HG03558 (cell line): Measurements from ENCODE around the gene VPS26C.

Experiments used
- ATAC-seq: cut with Tn5 transposase; IDR thresholded peaks from one replicate; pipeline ENCODE4 v1.9.1; 2021; ENCODE audit warnings: moderate number of reproducible peaks; ENCODE audit not compliant: unreplicated experiment; ENCODE audit errors: extremely low read depth

VPS26C gene

DNA sequence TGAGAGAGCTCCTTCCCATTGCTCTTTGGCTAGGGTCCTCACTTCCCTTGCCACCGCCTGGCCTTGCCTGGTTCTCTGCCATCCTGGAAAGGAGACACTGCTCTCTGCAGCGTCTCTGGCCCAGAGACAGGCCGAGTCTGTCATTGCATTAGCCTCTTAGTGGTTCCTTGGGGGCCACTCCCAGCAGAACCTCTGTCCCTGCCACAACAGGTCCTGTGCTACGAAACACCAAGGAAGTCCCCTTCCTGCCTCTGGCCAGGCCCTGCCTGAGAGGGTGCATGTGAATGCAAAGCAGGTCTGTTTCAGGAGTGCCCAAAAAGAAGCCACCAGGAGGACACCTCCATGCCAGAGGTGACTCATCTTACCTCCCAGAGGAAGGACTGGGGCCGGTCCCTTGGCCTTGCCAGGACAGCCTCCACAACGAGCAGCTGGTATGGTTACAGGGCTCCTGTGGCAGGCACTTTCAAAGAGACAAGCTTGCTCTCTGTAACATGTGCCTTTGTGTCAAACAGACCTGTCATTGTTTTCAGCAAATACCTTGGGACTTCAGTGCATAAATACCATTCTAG, 59.6 kb downstream of the VPS26C start:
- ATAC-seq = peak; percentile 57

DNA sequence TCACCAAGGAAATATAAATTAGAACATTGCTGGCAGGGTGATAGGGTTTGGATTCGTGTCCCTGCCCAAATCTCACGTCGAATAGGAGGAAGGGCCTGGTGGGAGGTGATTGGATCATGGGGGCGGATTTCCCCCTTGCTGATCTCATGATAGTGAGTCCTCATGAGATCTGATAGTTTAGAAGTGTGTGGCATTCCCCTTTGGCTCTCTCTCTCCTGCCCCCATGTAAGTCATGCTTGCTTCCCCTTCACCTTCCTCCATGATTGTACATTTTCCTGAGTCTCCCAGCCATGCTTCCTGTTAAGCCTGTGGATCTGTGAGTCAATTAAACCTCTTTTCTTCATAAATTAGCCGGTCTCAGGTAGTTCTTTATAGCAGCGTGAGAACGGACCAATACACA, 60.6 kb downstream of the VPS26C start:
- ATAC-seq = no peak

DNA sequence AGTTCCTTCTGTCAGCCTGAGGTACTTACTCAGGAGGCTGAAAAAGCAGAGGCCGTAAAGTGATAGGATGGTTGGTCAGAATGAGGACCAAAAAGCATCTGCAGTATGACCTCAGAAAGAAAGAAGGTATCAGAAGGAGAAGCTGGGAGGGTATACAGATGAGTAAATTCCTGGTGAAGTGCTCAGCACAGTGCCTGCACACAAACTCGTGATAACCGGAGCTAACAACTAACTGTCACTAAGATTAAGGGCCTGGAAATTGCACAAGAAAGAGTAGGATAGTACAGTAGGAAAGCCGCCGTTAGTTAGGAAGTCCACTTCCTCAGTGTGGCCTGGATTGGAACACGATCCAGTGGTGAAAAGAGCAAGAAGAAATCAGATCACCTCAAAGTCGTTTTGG, 62.6 kb downstream of the VPS26C start:
- ATAC-seq = no peak

DNA sequence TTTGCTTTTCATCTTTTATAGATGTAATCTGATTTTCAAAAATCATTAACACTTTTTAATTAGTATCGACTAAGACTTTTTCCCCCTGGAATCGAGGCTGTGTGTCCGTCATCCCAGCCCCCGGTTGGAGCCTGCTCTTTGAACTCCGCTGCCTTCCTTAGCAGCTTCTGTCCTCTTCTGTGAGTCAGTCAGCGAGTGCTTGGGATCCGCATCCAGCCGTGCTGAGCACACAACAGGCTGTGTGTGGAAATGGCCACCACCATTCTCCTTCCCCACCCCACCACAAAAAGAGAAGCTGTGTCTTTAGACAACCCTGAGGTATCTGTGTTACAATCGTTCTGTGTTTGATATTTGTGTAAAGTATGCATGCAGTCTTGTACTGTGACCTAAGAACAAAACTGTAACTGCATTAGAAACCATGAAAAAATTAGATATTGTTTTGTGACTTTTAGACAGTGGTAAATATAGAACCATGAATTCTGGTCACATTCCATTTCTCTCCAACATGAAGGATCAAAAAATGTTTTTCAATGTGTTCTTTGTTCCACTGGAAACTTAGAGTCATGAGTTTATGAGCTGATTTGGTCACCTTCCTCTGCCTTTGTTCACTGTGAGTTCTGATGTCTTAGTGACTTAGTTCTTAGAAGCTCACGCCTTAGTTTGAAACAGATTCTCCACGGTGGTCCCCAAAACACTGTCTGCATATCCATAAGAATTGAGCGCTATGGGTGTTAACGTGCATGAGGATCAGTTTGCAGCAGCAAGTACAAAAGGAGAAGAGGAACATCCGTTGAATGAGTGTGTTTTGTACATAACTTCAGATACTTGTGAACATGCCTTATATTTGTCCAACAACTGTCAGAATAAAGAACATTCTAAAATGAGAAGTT, 64.7 kb downstream of the VPS26C start:
- no peak for ATAC-seq

DNA sequence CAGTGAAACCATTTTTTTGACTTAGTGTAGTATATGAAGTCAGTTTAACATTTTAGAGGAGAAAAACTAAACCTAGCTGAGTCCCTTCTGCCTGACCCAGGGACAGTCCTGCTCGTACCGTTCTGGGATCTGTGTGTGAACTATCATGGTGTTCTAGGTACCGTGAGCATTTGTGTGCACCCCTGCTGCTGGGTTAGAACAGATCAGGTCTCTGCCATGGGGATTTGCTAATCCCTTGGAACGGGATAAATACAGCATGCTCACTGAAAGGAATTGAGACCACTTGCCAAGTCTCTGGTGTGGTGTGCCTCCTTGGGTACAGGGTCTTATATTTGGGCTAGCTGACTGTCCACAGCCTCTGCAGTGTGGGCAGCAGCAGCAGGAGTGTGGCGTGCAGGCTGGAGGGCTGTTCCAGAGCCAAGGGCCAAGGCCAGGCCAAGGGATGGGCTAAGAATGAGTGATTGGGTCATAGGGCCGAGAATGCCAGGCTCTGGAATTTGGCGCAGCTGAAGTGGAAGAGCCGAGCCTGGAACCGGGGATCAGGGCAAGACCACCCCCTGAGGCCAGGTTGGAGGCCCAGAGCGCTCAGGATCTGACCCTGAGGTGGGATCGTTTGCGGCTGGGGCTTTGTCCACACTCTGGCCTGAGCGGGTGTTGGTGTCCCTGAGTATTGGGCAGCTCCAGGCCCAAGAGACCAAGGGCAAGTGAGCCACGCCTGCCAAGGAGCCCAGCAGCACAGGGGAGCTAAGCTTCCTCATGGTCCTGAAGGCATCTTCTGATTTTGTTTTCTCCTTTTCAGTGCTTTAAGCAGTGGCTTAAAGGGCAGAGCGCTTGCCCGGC, 66.3 kb downstream of the VPS26C start:
- ATAC-seq = no peak

DNA sequence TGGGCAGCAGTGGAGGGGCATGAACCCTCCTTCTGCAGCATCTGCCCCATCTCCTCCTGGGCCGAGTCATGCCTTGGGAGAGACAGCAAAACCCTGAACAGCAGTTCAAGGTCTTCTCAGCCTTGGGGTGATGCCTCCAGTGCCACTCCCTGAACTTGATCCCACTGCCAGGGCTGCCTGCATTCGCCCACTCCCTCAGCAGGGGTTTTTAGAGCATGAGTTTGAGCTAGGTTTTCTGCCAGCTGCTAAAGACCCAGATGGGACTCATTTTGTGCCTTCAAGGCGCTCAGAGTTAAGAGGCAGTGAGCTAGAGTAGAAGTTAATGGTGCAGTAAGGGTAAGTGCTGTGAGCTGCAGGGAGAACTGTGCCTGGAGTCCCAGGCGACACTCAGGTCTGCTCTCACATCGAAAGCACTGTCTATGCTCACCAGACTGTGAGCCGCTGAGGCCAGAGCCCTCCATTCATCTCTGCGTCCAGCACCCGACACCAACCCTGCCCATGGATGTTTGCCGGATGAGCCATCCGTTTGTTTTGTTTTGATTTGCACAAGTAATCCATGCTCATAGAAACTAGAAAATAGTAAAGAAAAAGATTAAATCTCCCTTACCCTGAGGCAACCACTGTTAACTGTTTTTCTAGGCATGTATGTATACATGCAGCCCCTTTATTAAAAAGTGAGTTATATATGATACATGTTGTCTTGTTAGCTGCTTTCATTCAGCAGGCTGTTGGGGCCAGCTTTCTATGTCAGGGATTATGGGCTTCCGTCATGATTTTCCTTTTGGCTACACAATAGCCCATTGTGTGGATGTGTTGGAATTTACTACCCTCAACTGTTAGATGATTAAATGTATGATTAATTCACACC, 67.8 kb downstream of the VPS26C start:
- ATAC-seq = no peak

DNA sequence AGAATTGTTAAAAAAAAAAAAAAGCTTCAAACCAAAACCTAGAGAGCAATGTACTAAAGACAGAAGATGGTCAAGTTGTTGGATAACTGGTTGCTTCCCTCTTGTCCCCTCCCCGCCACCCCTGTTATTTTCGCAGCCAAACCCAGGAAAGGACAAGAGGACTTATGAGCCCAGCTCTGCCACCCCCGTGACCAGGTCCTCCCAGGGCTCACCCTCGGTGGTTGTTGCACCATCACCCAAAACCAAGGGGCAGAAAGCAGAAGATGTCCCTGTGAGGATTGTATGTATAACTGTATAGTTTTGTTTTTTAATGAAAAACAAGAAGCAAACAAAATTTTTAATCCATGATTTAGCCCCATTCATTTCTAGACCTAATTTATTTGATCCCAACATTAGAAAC, 69.4 kb downstream of the VPS26C start:
- ATAC-seq = no peak

DNA sequence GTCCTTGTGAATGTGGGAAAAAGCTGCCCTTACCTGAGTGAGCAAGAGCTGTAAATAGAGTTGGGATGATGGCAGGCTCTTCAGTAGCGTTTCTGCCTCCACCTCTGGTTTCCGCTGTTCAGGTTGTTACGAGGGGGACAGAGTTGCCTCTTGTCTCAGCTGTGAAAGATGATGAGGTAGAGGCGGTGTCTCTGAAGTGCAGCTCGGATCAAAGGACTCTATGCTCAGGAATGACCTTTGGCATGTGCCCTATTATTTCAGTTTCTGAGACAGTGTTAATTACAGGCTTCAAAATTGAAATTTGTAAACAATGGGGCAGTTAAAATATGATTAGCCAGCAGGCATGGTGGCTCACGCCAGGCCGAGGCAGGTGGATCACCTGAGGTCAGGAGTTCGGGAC, 70.3 kb downstream of the VPS26C start:
- ATAC-seq = no peak

DNA sequence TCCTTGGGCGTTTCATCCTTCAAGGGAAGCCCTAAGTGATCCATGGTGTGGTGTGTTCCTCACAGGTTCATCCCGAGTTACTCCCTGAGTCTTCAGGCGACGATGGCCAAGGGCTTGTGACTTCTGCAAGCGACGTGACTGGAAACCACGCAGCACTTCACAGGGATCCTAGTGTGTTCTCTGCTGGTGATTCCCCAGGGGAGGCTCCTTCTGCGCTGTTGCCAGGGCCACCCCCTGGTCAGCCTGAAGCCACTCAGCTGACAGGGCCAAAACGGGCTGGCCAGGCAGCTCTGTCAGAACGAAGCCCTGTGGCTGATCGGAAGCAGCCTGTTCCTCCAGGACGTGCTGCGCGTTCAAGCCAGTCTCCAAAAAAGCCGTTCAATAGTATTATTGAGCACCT, 71.5 kb downstream of the VPS26C start:
- no peak for ATAC-seq

DNA sequence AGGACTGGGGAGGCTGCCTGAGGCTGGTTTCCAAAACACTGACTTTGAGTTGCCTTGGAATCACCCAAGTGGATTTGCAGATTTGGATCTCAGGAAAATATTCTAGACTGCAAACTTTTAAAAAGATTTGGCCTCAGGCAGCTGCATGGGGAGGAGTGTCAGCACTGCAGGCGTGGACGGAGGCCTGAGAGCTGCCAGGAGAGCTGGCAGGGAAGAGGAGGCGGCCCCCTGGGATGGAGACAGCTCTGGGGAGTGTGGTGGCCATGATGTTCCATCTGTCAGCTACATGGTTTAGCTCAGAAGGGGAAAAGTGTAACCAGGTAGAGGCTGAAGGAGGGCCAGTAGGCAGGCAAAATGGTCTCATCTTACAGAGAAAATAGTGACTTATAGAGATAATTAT, 72.1 kb downstream of the VPS26C start:
- ATAC-seq = no peak

DNA sequence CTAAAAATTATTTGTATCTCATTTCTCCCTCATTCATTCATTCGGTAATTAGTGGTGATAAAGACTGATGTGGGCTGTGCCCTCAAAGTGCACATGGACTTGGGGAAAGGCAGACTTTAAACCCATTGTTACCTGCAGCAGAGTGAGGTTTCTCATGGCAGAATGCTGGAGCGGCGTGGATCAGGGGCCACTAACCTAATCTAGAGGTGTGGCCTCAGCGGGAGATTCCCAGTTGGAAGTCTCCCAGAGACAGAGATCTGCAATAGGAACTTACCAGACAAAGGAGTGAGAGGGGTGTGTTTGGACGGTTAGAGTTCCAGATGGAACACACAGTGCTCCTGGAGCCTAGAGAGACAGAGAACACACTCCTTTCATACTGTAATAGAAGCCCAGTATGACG, 73.5 kb downstream of the VPS26C start:
- ATAC-seq = no peak

DNA sequence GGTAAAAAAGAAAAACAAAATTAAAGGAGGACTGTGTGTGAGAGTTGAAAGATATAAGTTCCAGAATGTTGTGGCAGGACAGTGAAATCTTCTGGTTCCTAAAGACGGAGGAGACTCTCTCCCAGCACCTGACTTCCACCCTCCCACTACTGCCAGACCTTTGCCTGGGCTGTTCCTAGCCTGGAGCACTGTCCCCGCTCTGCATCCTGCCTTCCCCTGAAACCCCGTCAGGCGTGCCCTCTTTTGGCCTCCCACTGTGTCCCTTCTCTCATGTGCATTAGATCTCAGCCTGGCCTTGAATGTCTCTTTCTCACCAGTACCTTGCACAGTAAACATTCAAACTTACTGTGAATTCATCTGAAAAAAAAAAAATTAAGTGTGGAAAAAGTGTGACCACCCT, 74.1 kb downstream of the VPS26C start:
- no peak for ATAC-seq

DNA sequence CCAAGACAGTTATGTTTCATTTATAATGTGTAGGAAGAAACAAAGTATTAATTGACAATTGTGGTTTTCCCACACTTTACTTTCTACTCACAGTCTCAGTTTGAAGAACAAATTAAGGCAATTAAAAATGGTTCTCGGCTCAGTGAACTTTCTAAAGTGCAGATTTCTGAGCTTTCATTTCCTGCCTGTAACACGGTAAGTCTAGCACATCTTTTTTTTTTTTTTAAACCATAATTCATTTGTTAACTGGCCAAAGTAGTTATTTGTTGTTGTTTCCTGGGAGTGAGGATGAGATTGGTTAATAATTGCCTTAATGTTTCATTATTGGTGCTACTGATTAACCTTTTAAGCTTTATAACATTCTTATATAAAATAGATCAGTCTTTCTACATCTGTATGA, 75.1 kb downstream of the VPS26C start:
- ATAC-seq = no peak

DNA sequence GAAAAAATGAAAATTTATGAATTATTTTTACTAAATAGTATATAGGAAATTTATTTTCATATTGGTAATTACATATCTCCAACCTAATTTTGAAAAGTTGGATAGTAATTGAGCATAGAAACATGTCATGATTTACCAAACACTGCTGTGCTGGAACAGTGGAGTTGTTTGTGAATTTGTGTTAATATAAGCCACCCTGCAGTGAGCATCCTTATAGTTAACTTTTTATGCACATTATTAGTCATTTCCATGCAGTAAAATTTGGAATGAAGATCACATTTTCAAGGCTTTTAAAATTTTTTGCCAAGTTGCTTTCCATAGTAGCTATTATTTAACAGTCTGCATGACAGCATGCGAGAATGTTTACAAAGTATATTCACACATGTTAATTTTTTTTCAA, 78.3 kb downstream of the VPS26C start:
- no peak for ATAC-seq

DNA sequence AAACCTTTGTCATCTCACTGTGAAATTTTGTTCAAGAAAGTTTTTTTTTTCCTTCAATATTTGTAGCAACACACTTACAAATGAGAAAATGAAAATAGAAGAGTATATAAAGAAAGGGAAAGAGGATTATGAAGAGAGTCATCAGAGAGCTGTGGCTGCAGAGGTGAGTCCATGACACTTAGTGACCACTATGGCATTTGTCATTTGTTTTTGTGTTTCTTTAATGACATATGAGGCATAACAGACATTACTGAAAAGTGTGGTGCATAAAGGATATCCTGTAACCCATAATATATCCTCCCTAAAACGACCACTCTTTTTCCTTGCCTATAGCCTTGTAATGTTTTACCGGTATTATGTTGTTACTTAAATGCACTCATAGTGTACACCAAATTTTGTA, 80.2 kb downstream of the VPS26C start:
- ATAC-seq = no peak

DNA sequence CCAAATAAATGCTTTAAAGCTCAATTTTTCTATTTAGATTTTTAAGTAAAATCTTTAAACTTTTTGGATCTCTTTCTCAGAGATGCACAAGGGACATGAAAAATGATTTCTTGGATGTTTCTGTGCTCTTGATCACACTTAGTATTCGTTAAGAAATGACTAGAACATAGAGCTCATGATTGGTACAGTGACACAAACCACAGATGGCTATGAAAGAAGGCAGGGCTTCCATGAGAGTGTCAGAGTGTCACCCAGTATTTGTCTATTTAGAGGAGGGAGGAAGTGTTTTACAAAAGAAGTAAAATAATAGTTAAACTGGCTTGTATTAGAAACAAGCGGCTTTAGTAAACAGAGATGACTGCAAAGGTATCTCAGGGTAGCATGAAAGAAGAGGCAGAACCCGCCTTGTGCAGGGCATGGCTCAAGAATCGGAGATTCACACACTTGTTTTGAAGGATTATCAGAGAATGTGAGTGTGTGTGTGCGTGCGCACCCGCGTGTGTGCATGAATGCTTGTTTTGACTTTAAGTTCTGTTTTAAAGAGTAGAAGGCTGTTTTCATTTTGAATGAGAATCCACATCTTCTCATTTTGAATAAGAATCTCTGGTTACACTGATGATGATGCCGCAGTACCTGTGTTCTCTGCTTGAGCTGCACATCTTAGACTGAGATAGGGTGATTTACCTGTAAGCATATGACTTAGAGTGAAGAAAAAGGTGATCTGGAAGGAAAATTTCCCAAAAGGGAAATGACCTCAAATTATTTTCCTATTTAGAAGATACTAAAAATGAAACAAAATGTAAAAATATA, 82.1 kb downstream of the VPS26C start:
- no peak for ATAC-seq

DNA sequence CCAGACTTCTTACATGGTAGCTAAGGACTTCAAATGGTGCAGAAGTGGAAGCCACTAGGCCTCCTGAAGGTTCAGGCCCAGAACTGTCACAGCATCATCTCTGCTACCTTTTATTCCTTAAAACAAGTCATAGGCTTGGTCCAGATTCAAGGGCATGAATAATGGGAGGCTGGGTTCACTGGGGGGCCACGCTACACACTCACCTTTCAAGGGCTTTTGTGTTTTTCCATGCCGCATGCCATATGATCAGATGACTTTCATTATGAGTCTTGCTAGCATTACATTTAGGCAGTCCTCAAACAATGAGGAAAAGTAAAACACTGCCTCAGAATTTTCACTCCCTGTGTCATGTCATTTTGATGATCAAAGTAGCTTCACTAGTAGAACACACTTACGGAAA, 83.4 kb downstream of the VPS26C start:
- ATAC-seq = no peak

DNA sequence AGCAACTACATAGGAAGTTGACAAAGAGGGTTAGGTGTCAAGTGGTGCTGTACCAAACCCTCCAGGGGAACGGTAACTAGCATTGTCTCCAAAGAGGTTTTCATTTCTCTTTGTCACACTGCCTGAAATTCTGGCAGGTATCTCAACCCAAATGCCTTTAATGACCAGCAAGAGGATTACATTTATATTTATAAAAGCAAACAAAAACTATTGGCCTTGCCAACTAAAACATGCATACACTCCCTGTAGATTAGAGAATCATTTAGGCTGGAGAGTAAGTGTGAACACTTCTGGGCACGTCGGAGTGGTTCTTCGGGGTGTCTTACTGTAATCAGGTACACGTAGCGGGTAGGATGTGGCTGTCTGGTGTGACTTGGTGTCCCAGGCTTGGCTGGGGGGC, 84.9 kb downstream of the VPS26C start:
- ATAC-seq = no peak

DNA sequence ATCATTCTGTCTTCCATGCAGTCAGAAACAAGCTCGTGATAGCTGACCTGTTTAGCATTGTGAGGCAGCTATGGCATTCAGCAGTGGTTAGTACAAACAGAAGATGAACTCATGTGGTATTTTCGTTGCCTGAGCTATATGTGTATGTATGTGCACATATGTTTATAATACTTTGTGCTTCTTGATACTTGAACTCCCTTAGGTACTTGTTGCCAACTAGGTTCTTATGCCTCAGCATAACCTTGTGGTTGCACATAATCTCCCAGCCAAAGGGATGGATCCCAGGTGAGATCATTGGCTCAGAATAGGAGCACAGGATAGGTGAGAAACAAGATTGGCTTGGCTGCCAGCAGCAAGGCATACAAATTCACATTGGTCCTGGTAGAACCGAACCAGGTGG, 86.1 kb downstream of the VPS26C start:
- no peak for ATAC-seq
